Upper lobe of left lung (tissue), 6 donors: ENCODE measurements around the gene TICAM2. TPM values are rescaled to one million over a fixed set of nuclear protein-coding genes. Genes with fewer than 3 reads are reported as not detected.

Source experiments
- ATAC-seq, 2 donors: fragments of 200-7000 bp; cut with Tn5 transposase; one replicate each; pipeline ENCODE4 v1.9.1; 2022; ENCODE audit warnings: mild to moderate bottlenecking in 2 of 2, moderate library complexity in 2 of 2; ENCODE audit not compliant: low FRiP score in 2 of 2
- DNase-seq, 2 donors: peaks; one replicate each; pipeline ENCODE4 v3.0.0-alpha.2; 2019 to 2020
- H3K27ac ChIP-seq, 4 donors: fragments of 200-600 bp; sonication (generic); one replicate each; pipeline ENCODE4 v1.5.1; 2016 to 2019
- H3K27me3 ChIP-seq, 4 donors: fragments of 200-600 bp; sonication (generic); one replicate each; pipeline ENCODE4 v1.5.1; 2017 to 2019
- H3K36me3 ChIP-seq, 4 donors: fragments of 200-600 bp; sonication (generic); one replicate each; pipeline ENCODE4 v1.5.1; 2016 to 2019
- H3K4me1 ChIP-seq, 4 donors: fragments of 200-600 bp; sonication (generic); one replicate each; pipeline ENCODE4 v1.5.1; 2018 to 2019
- H3K4me3 ChIP-seq, 4 donors: fragments of 200-600 bp; sonication (generic); one replicate each; pipeline ENCODE4 v1.5.1; 2017 to 2019; ENCODE audit warnings: mild to moderate bottlenecking in 2 of 4, moderate library complexity in 1 of 4
- H3K9me3 ChIP-seq, 4 donors: fragments of 200-600 bp; sonication (generic); one replicate each; pipeline ENCODE4 v1.5.1; 2018 to 2019
- CTCF ChIP-seq, 6 experiments: fragments of 450-650 bp in 4 of 6; fragments of 200-600 bp in 2 of 6; sonication (generic) in 2 of 6; IDR thresholded peaks; one replicate each; pipeline ENCODE4 v1.5.1; 2016 to 2019; ENCODE audit warnings: antibody characterized with exemption in 6 of 6
- EP300 ChIP-seq, 4 donors: sonication (generic); formaldehyde crosslinking; IDR thresholded peaks; one replicate each; pipeline ENCODE4 v1.5.1; 2017; ENCODE audit warnings: antibody characterized with exemption in 4 of 4, control low read depth in 2 of 4
- POLR2A ChIP-seq, 4 donors: fragments of 450-650 bp; IDR thresholded peaks; one replicate each; pipeline ENCODE4 v1.5.1; 2016 to 2017; ENCODE audit warnings: antibody characterized with exemption in 4 of 4, mild to moderate bottlenecking in 2 of 4
- POLR2AphosphoS5 ChIP-seq, 2 donors: sonication (generic); formaldehyde crosslinking; IDR thresholded peaks; one replicate each; pipeline ENCODE4 v1.5.1; 2017; ENCODE audit warnings: antibody characterized with exemption in 2 of 2
- WGBS, 2 donors: methylation state at CpG; one replicate each; pipeline ENCODE4 v1.1.5; 2017 to 2018; 5-methylcytosine and 5-hydroxymethylcytosine counted together
- total RNA-seq, 6 donors: library from RNA; depleted of rRNA in 4 of 6; stranded (reverse); fragments of >200 nt in 4 of 6; gene quantifications; one replicate each; pipeline versions ENCODE4 v1.1.0 to v1.2.1, GENCODE V29; 2016 to 2021
- donor health status: DM: no; HTN: no; CAD: no; lungs with moderate emphysema.
- donor health status: DM: no; HTN: yes; CAD: no; lungs with severe emphysema.

TICAM2 gene
- total RNA-seq, 6 donors from 2014 or later, result 0.30 to 6.7 (median 1.8) TPM

DNA sequence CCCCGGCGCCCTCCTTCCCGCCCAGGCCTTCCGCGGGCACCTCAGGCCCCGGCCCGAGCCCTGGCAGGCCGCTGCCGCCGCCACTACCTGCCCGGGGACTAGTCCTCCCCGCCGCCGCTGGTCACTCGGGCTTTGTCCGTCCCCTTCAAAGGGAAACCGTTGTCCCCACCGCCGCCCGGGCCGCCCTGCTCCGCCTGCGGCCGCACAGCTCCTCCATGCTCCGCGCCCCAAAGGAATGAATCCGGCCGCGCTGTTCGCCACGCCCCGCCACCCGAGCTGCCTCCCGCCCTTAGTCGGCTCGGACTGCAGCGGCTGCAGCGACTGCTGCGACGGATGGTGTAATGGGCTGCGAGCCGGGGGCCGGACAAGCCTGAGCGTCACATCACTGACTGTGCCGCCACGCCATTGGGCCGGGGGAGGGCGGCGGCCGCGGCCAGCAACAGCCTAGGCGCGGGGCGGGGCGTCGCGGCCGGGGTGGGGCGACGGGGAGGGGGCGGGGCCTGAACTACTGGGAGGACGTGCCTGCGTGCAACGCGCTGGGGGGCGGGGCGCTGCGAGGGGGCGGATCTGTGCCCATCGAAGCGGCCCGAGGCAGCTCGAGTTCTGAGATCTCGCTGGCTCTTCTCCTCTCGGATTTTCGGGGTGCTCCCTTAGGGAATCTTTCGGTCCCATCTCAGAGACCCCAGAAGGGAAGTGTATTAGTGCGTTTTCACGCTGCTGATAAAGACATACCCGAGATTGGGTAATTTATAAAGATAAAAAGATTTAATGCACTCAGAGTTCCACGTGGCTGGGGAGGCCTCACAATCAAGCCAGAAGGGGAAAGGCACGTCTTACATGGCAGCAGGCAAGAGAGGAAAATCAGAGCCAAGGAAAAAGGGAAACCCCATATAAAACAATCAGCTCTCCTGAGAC, 57.6 kb downstream of the TICAM2 start, which contains the start of gene FEM1C:
Gene FEM1C (minus strand): TSS at position 340 of the 915 bp plus-strand sequence. CDS start 1,282 bp downstream, outside the sequence.
- Histone ChIP-seq H3K27me3 (no peaks in the 10 kb centered on the region), H3K27ac (peak within 1 kb of the TSS; percentile 94 to 99 (median 98)), H3K4me1 (peaks cover 14 to 34% (median 20%) of the 10 kb centered on the region in 4 donors), H3K4me3 (peak within 1 kb of the TSS; percentile 7 to 90 (median 82)), H3K9me3 (peaks cover 0 to 9% (median 5%) of the 10 kb centered on the region in 4 donors), H3K36me3 (peaks cover 0 to 6% (median 0%) of the 10 kb centered on the region in 4 donors)
- DNase-seq, result peak; percentile 99 to 100
- 1% methylated on average over 22 to 23 of the region's 82 CpGs for WGBS, 2 donors
- TF ChIP-seq POLR2AphosphoS5 (IDR thresholded peaks at IDR 0.05) (peak; percentile 99 to 100), EP300 (IDR thresholded peaks at IDR 0.05) (peak in 1 of 4 donors; percentile 92), POLR2A (IDR thresholded peaks at IDR 0.05) (peak; percentile 31 to 100 (median 98)), CTCF (IDR thresholded peaks at IDR 0.05) (peak in 1 of 6 experiments; percentile 27)
- peak; percentile 98 for ATAC-seq

DNA sequence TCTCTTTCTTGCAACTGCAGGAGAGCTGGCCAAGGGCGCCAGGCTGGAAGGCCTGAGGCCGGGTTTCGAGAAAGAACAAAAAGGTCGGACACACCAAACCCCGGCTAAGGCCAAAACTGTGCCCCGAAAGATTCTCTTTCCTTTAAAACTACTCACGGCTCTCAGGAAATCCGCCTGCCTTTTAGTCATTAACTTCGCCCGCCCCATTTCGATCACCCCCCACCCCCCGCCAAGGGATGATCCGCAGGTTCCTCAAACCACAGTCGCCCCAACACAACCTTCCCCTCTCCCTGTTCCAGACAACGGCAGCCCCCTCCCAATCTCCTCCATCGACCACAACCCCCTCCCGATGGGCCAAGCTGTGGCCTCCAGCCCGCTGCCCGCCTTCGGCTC, 58.2 kb downstream of the TICAM2 start:
- peaks cover 0 to 9% (median 5%) of the 10 kb centered on the region in 4 donors for H3K9me3 ChIP-seq
- peak overlapping the region; percentile 94 to 99 (median 98) for H3K27ac ChIP-seq
- peak in 1 of 2 donors; percentile 59 for DNase-seq
- peak; percentile 39 to 74 for ATAC-seq
- 0% methylated on average over 16 to 17 of the region's 20 CpGs for WGBS, 2 donors
- TF ChIP-seq EP300 (IDR thresholded peaks at IDR 0.05), result no peak
- no peak for TF ChIP-seq CTCF (IDR thresholded peaks at IDR 0.05)
- TF ChIP-seq POLR2AphosphoS5 (IDR thresholded peaks at IDR 0.05), result no peak
- TF ChIP-seq POLR2A (IDR thresholded peaks at IDR 0.05), result no peak
- H3K27me3 ChIP-seq, result no peaks in the 10 kb centered on the region
- H3K4me1 ChIP-seq, result peaks cover 21 to 39% (median 27%) of the 10 kb centered on the region in 4 donors
- peaks cover 0 to 11% (median 0%) of the 10 kb centered on the region in 4 donors for H3K36me3 ChIP-seq
- H3K4me3 ChIP-seq, result peak overlapping the region; percentile 7 to 90 (median 82)

GRCh38 chr5:115543365-115544042, 58.8 kb downstream of the TICAM2 start:
- H3K36me3 ChIP-seq, result peaks cover 0 to 13% (median 0%) of the 10 kb centered on the region in 4 donors
- no peaks in the 10 kb centered on the region for H3K27me3 ChIP-seq
- H3K27ac ChIP-seq, result peak overlapping the region; percentile 94 to 99 (median 98)
- DNase-seq (no peak), ATAC-seq (peak; percentile 3 to 54)
- peaks cover 0 to 9% (median 5%) of the 10 kb centered on the region in 4 donors for H3K9me3 ChIP-seq
- peak overlapping the region; percentile 7 to 90 (median 82) for H3K4me3 ChIP-seq
- TF ChIP-seq POLR2AphosphoS5 (IDR thresholded peaks at IDR 0.05), result peak in 1 of 2 donors; percentile 35
- TF ChIP-seq POLR2A (IDR thresholded peaks at IDR 0.05), result no peak
- no peak for TF ChIP-seq CTCF (IDR thresholded peaks at IDR 0.05)
- no peak for TF ChIP-seq EP300 (IDR thresholded peaks at IDR 0.05)
- 5 to 13% methylated on average over 15 of the region's 15 CpGs for WGBS, 2 donors
- H3K4me1 ChIP-seq, result peaks cover 26 to 44% (median 32%) of the 10 kb centered on the region in 4 donors

GRCh38 chr5:115542651-115543364, 59.5 kb downstream of the TICAM2 start:
- 46% methylated on average over 10 of the region's 10 CpGs for WGBS, 2 donors
- no peak for TF ChIP-seq CTCF (IDR thresholded peaks at IDR 0.05)
- TF ChIP-seq POLR2A (IDR thresholded peaks at IDR 0.05), result no peak
- no peak for TF ChIP-seq POLR2AphosphoS5 (IDR thresholded peaks at IDR 0.05)
- no peak for TF ChIP-seq EP300 (IDR thresholded peaks at IDR 0.05)
- DNase-seq, result no peak

More at GRCh38 chr5:115542651-115543364, 59.5 kb downstream of the TICAM2 start:
- H3K4me3 ChIP-seq, result peak overlapping the region; percentile 8 to 90 (median 82)
- ATAC-seq, result no peak
- peaks cover 0 to 9% (median 5%) of the 10 kb centered on the region in 4 donors for H3K9me3 ChIP-seq
- peaks cover 0 to 13% (median 0%) of the 10 kb centered on the region in 4 donors for H3K36me3 ChIP-seq
- peaks cover 31 to 51% (median 38%) of the 10 kb centered on the region in 4 donors for H3K4me1 ChIP-seq
- H3K27ac ChIP-seq, result peak overlapping the region; percentile 94 to 99 (median 98)
- no peaks in the 10 kb centered on the region for H3K27me3 ChIP-seq
